Measurements from ENCODE around the gene PHKA2.

- TF ChIP-seq CTCF (IDR thresholded peaks at IDR 0.05) (no peak), POLR2AphosphoS5 (IDR thresholded peaks at IDR 0.05) (no peak), POLR2A (IDR thresholded peaks at IDR 0.05) (no peak)
These were observed 50.3 kb downstream of the PHKA2 start for GRCh38 chrX:18933617-18934016.

Measured in sigmoid colon (tissue), 4 donors.